Neural crest cell (in vitro differentiated cells): ENCODE data around the gene ZNF576. TPM values are rescaled to one million over a fixed set of nuclear protein-coding genes. Genes with fewer than 3 reads are reported as not detected.
"Not testable (repeated sequence)": the region's sequence is repeated elsewhere in the genome, so short reads cannot be mapped to it uniquely, and the experiment has no call there.

Experiments
- DNase-seq: peaks from one replicate; pipeline ENCODE4 v3.0.0; 2021; ENCODE audit warnings: low read depth, mixed read lengths, low spot score
- H3K27ac Mint-ChIP-seq: one replicate; pipeline ENCODE4 v1.8.0; 2021; ENCODE audit warnings: mild to moderate bottlenecking, mixed read lengths; ENCODE audit not compliant: unreplicated experiment
- H3K27me3 Mint-ChIP-seq: 2 replicates; pipeline ENCODE4 v1.8.0; 2021; ENCODE audit warnings: low read depth, mild to moderate bottlenecking, mixed read lengths
- H3K36me3 Mint-ChIP-seq: 2 replicates; pipeline ENCODE4 v1.8.0; 2021; ENCODE audit warnings: low read depth, mild to moderate bottlenecking, mixed read lengths
- H3K4me1 Mint-ChIP-seq: 2 replicates; pipeline ENCODE4 v1.8.0; 2021; ENCODE audit warnings: mixed read lengths
- H3K4me3 Mint-ChIP-seq: one replicate; pipeline ENCODE4 v1.8.0; 2021; ENCODE audit warnings: mild to moderate bottlenecking, mixed read lengths
- H3K9me3 Mint-ChIP-seq: 2 replicates; pipeline ENCODE4 v1.8.0; 2021; ENCODE audit warnings: mixed read lengths
- total RNA-seq: library from RNA; stranded (reverse); gene quantifications from 2 replicates; pipeline ENCODE4 v1.2.1, GENCODE V29; 2021
- TF ChIP-seq, protein P1 (sequence below): fragments of 200-600 bp; sonication (generic); conservative IDR thresholded peaks from 2 replicates; pipeline ENCODE4 v1.5.0; 2021; ENCODE audit warnings: antibody characterized with exemption, mild to moderate bottlenecking

Gene ZNF576
- total RNA-seq, 1 donor from 2014 or later: 18.3 TPM

DNA sequence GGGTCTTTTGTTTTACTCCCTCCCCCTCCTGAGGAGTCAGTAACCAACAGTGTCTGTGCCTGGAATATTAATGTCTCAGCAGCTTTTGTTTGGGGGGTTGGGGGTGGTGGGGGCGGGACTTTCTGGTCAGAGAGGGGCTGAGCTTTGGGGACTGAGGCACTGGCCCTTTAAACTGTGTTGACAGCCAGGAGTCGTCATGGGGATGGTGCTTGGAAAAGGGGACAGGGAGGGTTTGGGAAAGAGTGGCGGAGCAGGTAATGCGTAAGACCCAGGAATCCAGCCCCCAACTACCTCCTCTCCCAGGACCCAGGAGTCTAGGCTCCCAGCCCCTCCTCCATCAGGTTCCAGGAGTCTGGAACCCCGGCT is 38.1 kb downstream of the ZNF576 start:
- TF ChIP-seq, protein P1, sequence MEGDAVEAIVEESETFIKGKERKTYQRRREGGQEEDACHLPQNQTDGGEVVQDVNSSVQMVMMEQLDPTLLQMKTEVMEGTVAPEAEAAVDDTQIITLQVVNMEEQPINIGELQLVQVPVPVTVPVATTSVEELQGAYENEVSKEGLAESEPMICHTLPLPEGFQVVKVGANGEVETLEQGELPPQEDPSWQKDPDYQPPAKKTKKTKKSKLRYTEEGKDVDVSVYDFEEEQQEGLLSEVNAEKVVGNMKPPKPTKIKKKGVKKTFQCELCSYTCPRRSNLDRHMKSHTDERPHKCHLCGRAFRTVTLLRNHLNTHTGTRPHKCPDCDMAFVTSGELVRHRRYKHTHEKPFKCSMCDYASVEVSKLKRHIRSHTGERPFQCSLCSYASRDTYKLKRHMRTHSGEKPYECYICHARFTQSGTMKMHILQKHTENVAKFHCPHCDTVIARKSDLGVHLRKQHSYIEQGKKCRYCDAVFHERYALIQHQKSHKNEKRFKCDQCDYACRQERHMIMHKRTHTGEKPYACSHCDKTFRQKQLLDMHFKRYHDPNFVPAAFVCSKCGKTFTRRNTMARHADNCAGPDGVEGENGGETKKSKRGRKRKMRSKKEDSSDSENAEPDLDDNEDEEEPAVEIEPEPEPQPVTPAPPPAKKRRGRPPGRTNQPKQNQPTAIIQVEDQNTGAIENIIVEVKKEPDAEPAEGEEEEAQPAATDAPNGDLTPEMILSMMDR: no peak
- DNase-seq: no peak
- Mint-ChIP-seq H3K27me3 (no peaks in the 10 kb centered on the region), H3K36me3 (no peaks in the 10 kb centered on the region), H3K9me3 (no peaks in the 10 kb centered on the region), H3K27ac (peak overlapping the region; percentile 95), H3K4me1 (peaks cover 42% of the 10 kb centered on the region), H3K4me3 (no peak overlapping the region)

DNA sequence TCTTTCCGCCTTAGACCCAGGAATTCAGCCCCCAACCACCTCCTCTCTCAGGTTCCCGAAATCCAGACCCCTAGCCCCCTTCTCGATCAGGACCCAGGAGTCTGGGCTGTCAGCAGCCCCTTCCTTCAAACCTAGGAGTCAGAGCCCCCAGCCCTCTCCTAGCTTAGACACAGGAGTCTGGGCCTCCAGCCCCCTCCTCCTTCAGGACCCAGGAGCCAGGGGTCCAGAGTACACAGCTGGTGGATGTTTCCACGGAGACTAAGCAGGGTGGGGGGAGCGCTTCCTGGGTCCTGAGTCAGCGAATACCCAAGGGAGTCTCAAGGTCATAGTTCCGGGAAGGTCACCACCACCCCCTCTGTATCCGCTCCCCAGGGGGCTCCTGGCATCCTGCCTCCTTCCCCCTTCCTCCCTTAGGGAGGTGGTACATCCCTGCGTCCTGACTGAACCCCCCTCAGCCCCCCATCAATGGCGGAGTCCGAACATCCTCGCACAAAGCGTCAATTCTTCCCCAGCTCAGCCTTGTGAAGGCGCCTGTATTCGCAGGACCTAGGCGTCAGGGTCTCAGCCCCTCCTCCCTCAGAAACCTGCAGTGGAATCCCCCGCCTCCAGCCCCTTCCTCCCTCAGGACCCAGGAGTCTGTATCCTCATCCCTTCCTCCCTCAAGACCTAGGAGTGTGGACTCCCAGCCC is 38.6 kb downstream of the ZNF576 start:
- DNase-seq: peak; percentile 65
- peaks cover 42% of the 10 kb centered on the region for H3K4me1 Mint-ChIP-seq
- H3K4me3 Mint-ChIP-seq: peak overlapping the region; percentile 86
- TF ChIP-seq, protein P1: no peak
- no peaks in the 10 kb centered on the region for H3K36me3 Mint-ChIP-seq
- H3K27ac Mint-ChIP-seq: peak overlapping the region; percentile 95
- H3K9me3 Mint-ChIP-seq: no peaks in the 10 kb centered on the region
- H3K27me3 Mint-ChIP-seq: no peaks in the 10 kb centered on the region

DNA sequence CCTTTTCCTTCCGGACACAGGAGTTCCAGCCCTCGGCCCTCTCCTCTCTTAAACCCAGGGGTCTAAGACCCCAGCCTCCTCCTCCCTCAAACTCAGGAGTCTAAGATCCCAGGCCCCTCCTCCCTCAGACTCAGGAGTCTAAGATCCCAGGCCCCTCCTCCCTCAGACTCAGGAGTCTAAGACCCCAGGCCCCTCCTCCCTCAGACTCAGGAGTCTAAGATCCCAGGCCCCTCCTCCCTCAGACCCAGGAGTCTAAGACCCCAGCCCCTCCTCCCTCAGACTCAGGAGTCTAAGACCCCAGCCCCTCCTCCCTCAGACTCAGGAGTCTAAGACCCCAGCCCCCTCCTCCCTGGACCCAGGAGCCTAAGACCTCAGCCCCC is 39.2 kb downstream of the ZNF576 start:
- H3K27me3 Mint-ChIP-seq, H3K36me3 Mint-ChIP-seq, H3K9me3 Mint-ChIP-seq: not testable (repeated sequence)
- peak; percentile 42 for DNase-seq
- Mint-ChIP-seq H3K27ac (peak overlapping the region; percentile 95), H3K4me3 (peak overlapping the region; percentile 86), H3K4me1 (peaks cover 42% of the 10 kb centered on the region)

DNA sequence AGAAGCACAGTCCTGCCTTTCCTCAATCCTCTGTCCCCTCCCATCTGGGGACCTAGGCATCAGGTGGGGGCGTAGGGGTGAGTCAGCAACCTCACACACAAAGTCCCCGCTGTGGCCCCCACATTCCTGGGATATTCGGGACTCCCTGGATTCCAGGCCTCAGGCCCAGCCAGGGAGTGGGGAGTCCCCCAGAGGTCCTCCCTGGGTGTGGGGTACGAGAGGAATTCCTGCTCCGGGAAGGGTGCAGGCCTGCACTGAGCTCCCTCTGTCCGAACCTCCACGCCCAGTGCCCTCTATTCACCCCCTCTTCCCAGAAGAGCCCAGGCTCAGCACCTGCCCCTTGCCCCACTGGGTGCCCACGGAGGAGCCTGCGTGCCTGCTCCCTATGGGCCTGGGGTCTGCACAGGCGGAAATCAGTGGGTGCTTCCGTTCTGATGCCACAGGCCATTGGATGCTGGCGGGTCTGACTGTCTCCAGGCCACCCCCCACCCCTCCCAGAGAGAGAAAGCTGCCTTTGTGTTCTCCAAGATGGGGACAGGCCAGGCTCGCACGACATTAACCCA is 39.8 kb downstream of the ZNF576 start:
- Mint-ChIP-seq H3K27ac (peak overlapping the region; percentile 81), H3K4me3 (peak overlapping the region; percentile 96), H3K27me3 (peaks cover 1% of the 10 kb centered on the region), H3K4me1 (peaks cover 43% of the 10 kb centered on the region), H3K9me3 (no peaks in the 10 kb centered on the region), H3K36me3 (no peaks in the 10 kb centered on the region)
- TF ChIP-seq, protein P1: no peak
- DNase-seq: no peak

DNA sequence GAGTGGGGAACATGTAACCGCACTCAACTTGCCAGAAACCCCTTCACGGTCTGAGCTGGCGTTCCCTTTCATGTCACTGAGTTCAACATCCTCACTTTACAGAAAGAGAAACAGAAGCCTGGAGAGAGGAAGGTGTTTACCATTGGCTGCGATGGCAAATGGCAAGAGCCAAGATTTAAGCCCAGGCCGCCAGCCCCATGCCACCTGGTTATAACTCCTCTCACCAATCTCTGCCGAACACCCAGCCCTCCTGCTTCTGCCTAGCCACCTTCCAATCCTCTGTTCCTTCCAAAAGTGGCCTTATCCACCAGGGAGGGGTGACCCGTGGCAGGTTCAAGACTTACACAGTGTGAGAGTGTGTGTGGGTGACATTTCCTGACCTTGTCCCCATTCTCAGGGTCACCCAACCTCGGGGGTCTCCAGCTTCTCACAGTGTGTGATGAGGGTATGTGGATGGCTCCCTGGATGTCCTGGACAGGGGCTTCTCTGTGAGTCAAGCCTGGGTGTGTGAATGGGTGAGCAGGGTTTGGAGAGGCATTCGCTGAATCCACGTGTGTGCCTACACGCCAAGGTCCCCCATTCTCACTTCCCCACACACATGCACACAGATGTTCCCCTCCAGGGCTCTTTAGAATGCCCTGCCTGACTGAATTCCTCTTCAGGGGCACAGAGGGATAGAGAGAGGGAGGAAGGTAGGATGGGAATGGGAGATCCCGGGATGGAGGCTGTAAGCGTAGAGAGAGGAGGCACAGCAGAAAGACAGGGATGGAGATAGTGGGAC is 42.0 kb downstream of the ZNF576 start:
- no peaks in the 10 kb centered on the region for H3K9me3 Mint-ChIP-seq
- peak overlapping the region; percentile 94 for H3K27ac Mint-ChIP-seq
- H3K4me1 Mint-ChIP-seq: peaks cover 46% of the 10 kb centered on the region
- TF ChIP-seq, protein P1: no peak
- H3K4me3 Mint-ChIP-seq: peak overlapping the region; percentile 96
- DNase-seq: no peak
- peaks cover 4% of the 10 kb centered on the region for H3K27me3 Mint-ChIP-seq
- H3K36me3 Mint-ChIP-seq: no peaks in the 10 kb centered on the region
